H1 (cell line): Measurements from ENCODE around the gene ANKS1B.

Experiments used
- EP300 ChIP-seq, 2 experiments: IDR thresholded peaks; 1 replicate in 1 of 2; 2 replicates in 1 of 2; pipeline ENCODE4 v1.6.1; 2011 to 2012; ENCODE audit warnings: low read depth in 2 of 2, low read length in 2 of 2, mild to moderate bottlenecking in 2 of 2, borderline replicate concordance in 1 of 2, inconsistent platforms in 1 of 2, moderate library complexity in 1 of 2
- EZH2 ChIP-seq: fragments of 200-600 bp; sonication (generic); IDR thresholded peaks from 2 replicates; pipeline ENCODE4 v1.7.1; 2012; ENCODE audit warnings: low read depth, mild to moderate bottlenecking, moderate library complexity, low read length, inconsistent platforms; ENCODE audit not compliant: severe bottlenecking
- HDAC6 ChIP-seq: IDR thresholded peaks from one replicate; pipeline ENCODE4 v1.7.1; 2012; ENCODE audit warnings: low read depth, mild to moderate bottlenecking, inconsistent platforms, low read length, moderate library complexity
- MAFK ChIP-seq: IDR thresholded peaks from 2 replicates; pipeline ENCODE4 v1.6.1; 2012; ENCODE audit warnings: low read depth, mild to moderate bottlenecking, improper control_type of control experiment, low read length
- POLR2A ChIP-seq, 2 experiments: IDR thresholded peaks; 1 replicate in 1 of 2; 2 replicates in 1 of 2; pipeline ENCODE4 v1.6.1; 2011; ENCODE audit warnings: low read depth in 2 of 2, low read length in 2 of 2, mild to moderate bottlenecking in 2 of 2; ENCODE audit errors: control extremely low read depth in 1 of 2
- SP1 ChIP-seq: IDR thresholded peaks from 2 replicates; pipeline ENCODE4 v1.6.1; 2011; ENCODE audit warnings: low read depth, low read length
- TAF7 ChIP-seq: optimal IDR thresholded peaks from 2 replicates; pipeline ENCODE3; 2011; ENCODE audit warnings: low read depth, mild to moderate bottlenecking, inconsistent platforms, low read length, moderate library complexity, borderline replicate concordance
- TBP ChIP-seq: IDR thresholded peaks from 2 replicates; pipeline ENCODE4 v1.6.1; 2011; ENCODE audit warnings: low read depth, low read length, improper control_type of control experiment
- TEAD4 ChIP-seq: IDR thresholded peaks from 2 replicates; pipeline ENCODE4 v1.6.1; 2012; ENCODE audit warnings: low read depth, low read length, inconsistent platforms, mixed read lengths
- TF ChIP-seq, protein P1 (sequence below): IDR thresholded peaks from 2 replicates; pipeline ENCODE4 v1.6.1; 2011; ENCODE audit warnings: low read length, improper control_type of control experiment
- TF ChIP-seq, protein P2 (sequence below), 3 experiments: IDR thresholded peaks; 1 replicate in 2 of 3; 2 replicates in 1 of 3; pipeline versions ENCODE4 v1.5.1 to v1.6.1; 2011; ENCODE audit warnings: low read length in 3 of 3, mild to moderate bottlenecking in 3 of 3, inconsistent platforms in 2 of 3, low read depth in 1 of 3, moderate library complexity in 1 of 3; ENCODE audit not compliant: insufficient read depth in 1 of 3; ENCODE audit errors: control extremely low read depth in 1 of 3
- TF ChIP-seq, protein P3 (sequence below): IDR thresholded peaks from 2 replicates; pipeline ENCODE4 v1.6.1; 2011; ENCODE audit warnings: low read depth, mild to moderate bottlenecking, low read length; ENCODE audit not compliant: insufficient read depth
- TF ChIP-seq, protein P4 (sequence below): IDR thresholded peaks from 2 replicates; pipeline ENCODE4 v1.6.1; 2012; ENCODE audit warnings: inconsistent platforms

DNA sequence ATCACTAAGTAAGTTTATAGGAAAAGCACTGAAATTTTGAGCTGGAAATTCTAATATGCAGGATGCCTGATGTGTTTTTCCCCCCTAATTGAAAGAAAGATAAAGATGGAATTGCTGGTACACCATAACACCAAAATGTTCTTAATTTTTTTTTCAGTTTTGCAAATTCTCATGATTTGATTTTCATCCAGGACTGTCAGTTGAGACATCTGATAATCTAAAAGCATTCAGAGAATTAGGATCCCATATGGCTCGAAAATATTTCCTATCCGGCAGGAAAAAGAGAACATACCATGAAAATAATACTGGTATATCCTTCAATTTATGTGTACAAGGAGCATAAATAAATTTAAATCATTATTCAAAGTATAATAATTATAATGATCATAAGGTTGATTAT is 887.6 kb downstream of the ANKS1B start:
- TF ChIP-seq, protein P1, sequence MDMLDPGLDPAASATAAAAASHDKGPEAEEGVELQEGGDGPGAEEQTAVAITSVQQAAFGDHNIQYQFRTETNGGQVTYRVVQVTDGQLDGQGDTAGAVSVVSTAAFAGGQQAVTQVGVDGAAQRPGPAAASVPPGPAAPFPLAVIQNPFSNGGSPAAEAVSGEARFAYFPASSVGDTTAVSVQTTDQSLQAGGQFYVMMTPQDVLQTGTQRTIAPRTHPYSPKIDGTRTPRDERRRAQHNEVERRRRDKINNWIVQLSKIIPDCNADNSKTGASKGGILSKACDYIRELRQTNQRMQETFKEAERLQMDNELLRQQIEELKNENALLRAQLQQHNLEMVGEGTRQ, result no peak
- TF ChIP-seq, protein P2, sequence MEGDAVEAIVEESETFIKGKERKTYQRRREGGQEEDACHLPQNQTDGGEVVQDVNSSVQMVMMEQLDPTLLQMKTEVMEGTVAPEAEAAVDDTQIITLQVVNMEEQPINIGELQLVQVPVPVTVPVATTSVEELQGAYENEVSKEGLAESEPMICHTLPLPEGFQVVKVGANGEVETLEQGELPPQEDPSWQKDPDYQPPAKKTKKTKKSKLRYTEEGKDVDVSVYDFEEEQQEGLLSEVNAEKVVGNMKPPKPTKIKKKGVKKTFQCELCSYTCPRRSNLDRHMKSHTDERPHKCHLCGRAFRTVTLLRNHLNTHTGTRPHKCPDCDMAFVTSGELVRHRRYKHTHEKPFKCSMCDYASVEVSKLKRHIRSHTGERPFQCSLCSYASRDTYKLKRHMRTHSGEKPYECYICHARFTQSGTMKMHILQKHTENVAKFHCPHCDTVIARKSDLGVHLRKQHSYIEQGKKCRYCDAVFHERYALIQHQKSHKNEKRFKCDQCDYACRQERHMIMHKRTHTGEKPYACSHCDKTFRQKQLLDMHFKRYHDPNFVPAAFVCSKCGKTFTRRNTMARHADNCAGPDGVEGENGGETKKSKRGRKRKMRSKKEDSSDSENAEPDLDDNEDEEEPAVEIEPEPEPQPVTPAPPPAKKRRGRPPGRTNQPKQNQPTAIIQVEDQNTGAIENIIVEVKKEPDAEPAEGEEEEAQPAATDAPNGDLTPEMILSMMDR (IDR thresholded peaks at IDR 0.05; ENCODE audit: control extremely low read depth in 1 of 3, insufficient read depth in 1 of 3, low read depth in 1 of 3, low read length in 3 of 3), result no peak
- no peak for TF ChIP-seq EZH2
- no peak for TF ChIP-seq HDAC6
- TF ChIP-seq, protein P3, sequence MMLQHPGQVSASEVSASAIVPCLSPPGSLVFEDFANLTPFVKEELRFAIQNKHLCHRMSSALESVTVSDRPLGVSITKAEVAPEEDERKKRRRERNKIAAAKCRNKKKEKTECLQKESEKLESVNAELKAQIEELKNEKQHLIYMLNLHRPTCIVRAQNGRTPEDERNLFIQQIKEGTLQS, result no peak
- TF ChIP-seq EP300 (IDR thresholded peaks at IDR 0.05; ENCODE audit: borderline replicate concordance in 1 of 2, low read depth in 2 of 2, low read length in 2 of 2), result no peak
- TF ChIP-seq, protein P4, sequence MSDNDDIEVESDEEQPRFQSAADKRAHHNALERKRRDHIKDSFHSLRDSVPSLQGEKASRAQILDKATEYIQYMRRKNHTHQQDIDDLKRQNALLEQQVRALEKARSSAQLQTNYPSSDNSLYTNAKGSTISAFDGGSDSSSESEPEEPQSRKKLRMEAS, result no peak
- TF ChIP-seq POLR2A (IDR thresholded peaks at IDR 0.05; ENCODE audit: control extremely low read depth in 1 of 2, low read depth in 2 of 2, low read length in 2 of 2), result no peak
- TF ChIP-seq MAFK, result no peak
- TF ChIP-seq TBP, result no peak
- no peak for TF ChIP-seq TEAD4
- no peak for TF ChIP-seq TAF7
- TF ChIP-seq SP1, result no peak
